Ishikawa (cell line): ENCODE results near the gene CRISP1.

Source experiments
- CREB1 ChIP-seq: IDR thresholded peaks from 2 replicates; pipeline ENCODE4 v1.6.1; 2012; ENCODE audit warnings: low read depth
- EGR1 ChIP-seq: IDR thresholded peaks from 2 replicates; pipeline ENCODE4 v1.6.1; 2012
- EP300 ChIP-seq: IDR thresholded peaks from 2 replicates; pipeline ENCODE4 v1.6.1; 2012; ENCODE audit warnings: borderline replicate concordance
- FOXM1 ChIP-seq: IDR thresholded peaks from 2 replicates; pipeline ENCODE4 v1.6.1; 2012; ENCODE audit warnings: low read depth, borderline replicate concordance
- NFIC ChIP-seq: IDR thresholded peaks from 2 replicates; pipeline ENCODE4 v1.6.1; 2012
- RAD21 ChIP-seq: IDR thresholded peaks from 2 replicates; pipeline ENCODE4 v1.6.1; 2012; ENCODE audit warnings: low read depth
- TAF1 ChIP-seq: IDR thresholded peaks from 2 replicates; pipeline ENCODE4 v1.6.1; 2012; ENCODE audit warnings: low read depth, mild to moderate bottlenecking
- YY1 ChIP-seq: IDR thresholded peaks from 2 replicates; pipeline ENCODE4 v1.6.1; 2012; ENCODE audit warnings: low read depth
- ZBTB7A ChIP-seq: IDR thresholded peaks from 2 replicates; pipeline ENCODE4 v1.6.1; 2012; ENCODE audit warnings: low read depth
- TF ChIP-seq, protein P1 (sequence below): IDR thresholded peaks from 2 replicates; pipeline ENCODE4 v1.6.1; 2012
- TF ChIP-seq, protein P2 (sequence below): IDR thresholded peaks from 2 replicates; pipeline ENCODE4 v1.6.1; 2012; ENCODE audit warnings: low read depth, mild to moderate bottlenecking

DNA sequence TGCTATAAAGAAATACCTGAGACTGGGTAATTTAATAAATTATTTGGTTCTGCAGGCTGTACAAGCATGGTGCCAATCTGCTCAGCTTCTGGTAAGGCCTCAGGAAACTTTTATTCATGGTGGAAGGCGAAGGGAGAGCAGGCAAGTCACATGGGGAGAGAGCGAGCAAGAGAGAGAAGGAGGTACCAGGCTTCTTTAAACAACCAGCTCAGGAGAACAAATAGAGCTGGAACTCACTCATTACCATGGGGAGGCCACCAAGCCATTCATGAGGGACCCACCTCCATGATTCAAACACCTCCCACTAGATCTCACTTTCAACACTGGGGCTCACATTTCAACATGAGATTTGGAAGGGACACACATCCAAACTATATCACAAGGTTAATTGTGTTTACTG is 44.9 kb upstream of the CRISP1 start:
- TF ChIP-seq, protein P1, sequence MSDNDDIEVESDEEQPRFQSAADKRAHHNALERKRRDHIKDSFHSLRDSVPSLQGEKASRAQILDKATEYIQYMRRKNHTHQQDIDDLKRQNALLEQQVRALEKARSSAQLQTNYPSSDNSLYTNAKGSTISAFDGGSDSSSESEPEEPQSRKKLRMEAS, result no peak
- TF ChIP-seq CREB1 (no peak), EGR1 (no peak), TAF1 (no peak), EP300 (no peak), ZBTB7A (no peak), YY1 (no peak), RAD21 (no peak), FOXM1 (no peak), NFIC (no peak)
- TF ChIP-seq, protein P2, sequence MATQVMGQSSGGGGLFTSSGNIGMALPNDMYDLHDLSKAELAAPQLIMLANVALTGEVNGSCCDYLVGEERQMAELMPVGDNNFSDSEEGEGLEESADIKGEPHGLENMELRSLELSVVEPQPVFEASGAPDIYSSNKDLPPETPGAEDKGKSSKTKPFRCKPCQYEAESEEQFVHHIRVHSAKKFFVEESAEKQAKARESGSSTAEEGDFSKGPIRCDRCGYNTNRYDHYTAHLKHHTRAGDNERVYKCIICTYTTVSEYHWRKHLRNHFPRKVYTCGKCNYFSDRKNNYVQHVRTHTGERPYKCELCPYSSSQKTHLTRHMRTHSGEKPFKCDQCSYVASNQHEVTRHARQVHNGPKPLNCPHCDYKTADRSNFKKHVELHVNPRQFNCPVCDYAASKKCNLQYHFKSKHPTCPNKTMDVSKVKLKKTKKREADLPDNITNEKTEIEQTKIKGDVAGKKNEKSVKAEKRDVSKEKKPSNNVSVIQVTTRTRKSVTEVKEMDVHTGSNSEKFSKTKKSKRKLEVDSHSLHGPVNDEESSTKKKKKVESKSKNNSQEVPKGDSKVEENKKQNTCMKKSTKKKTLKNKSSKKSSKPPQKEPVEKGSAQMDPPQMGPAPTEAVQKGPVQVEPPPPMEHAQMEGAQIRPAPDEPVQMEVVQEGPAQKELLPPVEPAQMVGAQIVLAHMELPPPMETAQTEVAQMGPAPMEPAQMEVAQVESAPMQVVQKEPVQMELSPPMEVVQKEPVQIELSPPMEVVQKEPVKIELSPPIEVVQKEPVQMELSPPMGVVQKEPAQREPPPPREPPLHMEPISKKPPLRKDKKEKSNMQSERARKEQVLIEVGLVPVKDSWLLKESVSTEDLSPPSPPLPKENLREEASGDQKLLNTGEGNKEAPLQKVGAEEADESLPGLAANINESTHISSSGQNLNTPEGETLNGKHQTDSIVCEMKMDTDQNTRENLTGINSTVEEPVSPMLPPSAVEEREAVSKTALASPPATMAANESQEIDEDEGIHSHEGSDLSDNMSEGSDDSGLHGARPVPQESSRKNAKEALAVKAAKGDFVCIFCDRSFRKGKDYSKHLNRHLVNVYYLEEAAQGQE, result no peak
